Activated CD4-positive, alpha-beta T cell treated with anti-CD3 and anti-CD28 coated beads for 1 hour (primary cell): ENCODE data around the gene OSCP1.
A peak's percentile ranks its signal among the peaks of the same experiment; 100 is the strongest.

Source experiments
- DNase-seq: peaks from one replicate; pipeline ENCODE4 v3.0.0-alpha.2; 2020

Gene OSCP1

GRCh38 chr1:36377791-36378492, 72.3 kb downstream of the OSCP1 start:
- DNase-seq = no peak

- DNase-seq = no peak
Measured at GRCh38 chr1:36372617-36373016, 77.6 kb downstream of the OSCP1 start.

GRCh38 chr1:36369061-36369861, 81.0 kb downstream of the OSCP1 start:
- peak; percentile 75 for DNase-seq
